Left kidney (tissue), 2 donors: ENCODE results near the gene MIER2. TPM values are rescaled to one million over a fixed set of nuclear protein-coding genes. Genes with fewer than 3 reads are reported as not detected.
A peak's percentile ranks its signal among the peaks of the same experiment; 100 is the strongest.
"Not testable (repeated sequence)": the region's sequence is repeated elsewhere in the genome, so short reads cannot be mapped to it uniquely, and the experiment has no call there.

Experiments
- DNase-seq: peaks from one replicate; pipeline ENCODE4 v3.0.0-alpha.2; 2013
- polyA plus RNA-seq: library from polyadenylated mRNA; unstranded; fragments of 120-200 nt; gene quantifications from one replicate; pipeline ENCODE4 v1.2.1, GENCODE V29; 2013; ENCODE audit not compliant: insufficient read length

The MIER2 gene
- polyA plus RNA-seq, 1 donor = 22.7 TPM

GRCh38 chr19:288911-289310 is 55.7 kb downstream of the MIER2 start:
- DNase-seq = no peak

- no peak for DNase-seq
Observed at GRCh38 chr19:287381-287871, 57.2 kb downstream of the MIER2 start.

- no peak for DNase-seq
Observed at GRCh38 chr19:283395-283794, 61.2 kb downstream of the MIER2 start.

GRCh38 chr19:282501-282900 is 62.1 kb downstream of the MIER2 start:
- no peak for DNase-seq

GRCh38 chr19:281992-282391 is 62.6 kb downstream of the MIER2 start:
- no peak for DNase-seq

- DNase-seq = no peak
Observed at GRCh38 chr19:281156-281853, 63.3 kb downstream of the MIER2 start.

- DNase-seq = no peak
Observed at GRCh38 chr19:280541-281009, 64.0 kb downstream of the MIER2 start.

- DNase-seq = no peak
Observed at GRCh38 chr19:279656-280055, 64.9 kb downstream of the MIER2 start.

- DNase-seq = no peak
Observed at GRCh38 chr19:279231-279630, 65.4 kb downstream of the MIER2 start.

- peak; percentile 74 for DNase-seq
Observed at GRCh38 chr19:277581-278165, 66.9 kb downstream of the MIER2 start.

GRCh38 chr19:277131-277530 is 67.5 kb downstream of the MIER2 start:
- DNase-seq = no peak

GRCh38 chr19:275958-276646 is 68.5 kb downstream of the MIER2 start:
- DNase-seq = no peak

GRCh38 chr19:275000-275399 is 69.6 kb downstream of the MIER2 start:
- no peak for DNase-seq

- no peak for DNase-seq
Observed at GRCh38 chr19:273393-273792, 71.2 kb downstream of the MIER2 start.

GRCh38 chr19:271856-272255 is 72.7 kb downstream of the MIER2 start:
- no peak for DNase-seq

GRCh38 chr19:270766-271318 is 73.8 kb downstream of the MIER2 start:
- not testable (repeated sequence) for DNase-seq

- DNase-seq = no peak
Observed at GRCh38 chr19:269241-269640, 75.4 kb downstream of the MIER2 start.

GRCh38 chr19:262125-262524 is 82.5 kb downstream of the MIER2 start:
- no peak for DNase-seq

GRCh38 chr19:256804-257203 is 87.8 kb downstream of the MIER2 start:
- DNase-seq = not testable (repeated sequence)
